ENCODE measurements around the gene NF1.
"Not testable (repeated sequence)": the region's sequence is repeated elsewhere in the genome, so short reads cannot be mapped to it uniquely, and the experiment has no call there.

NF1 gene

GRCh38 chr17:31158746-31159377, 64.1 kb downstream of the NF1 start:
- no peak overlapping the region for H3K4me3 ChIP-seq (ENCODE audit: low read length)
- TF ChIP-seq CTCF (conservative IDR thresholded peaks at IDR 0.05; ENCODE audit: low read depth, low read length) = no peak
- no peak for DNase-seq (ENCODE audit: low read depth)

- no peak overlapping the region for H3K4me3 ChIP-seq (ENCODE audit: low read length)
- TF ChIP-seq CTCF (conservative IDR thresholded peaks at IDR 0.05; ENCODE audit: low read depth, low read length) = no peak
- DNase-seq (ENCODE audit: low read depth) = no peak
Measured at GRCh38 chr17:31163091-31163781, 68.5 kb downstream of the NF1 start.

GRCh38 chr17:31167111-31167510, 72.3 kb downstream of the NF1 start:
- no peak for TF ChIP-seq CTCF (conservative IDR thresholded peaks at IDR 0.05; ENCODE audit: low read depth, low read length)
- no peak overlapping the region for H3K4me3 ChIP-seq (ENCODE audit: low read length)
- no peak for DNase-seq (ENCODE audit: low read depth)

- no peak for DNase-seq (ENCODE audit: low read depth)
- H3K4me3 ChIP-seq (ENCODE audit: low read length) = no peak overlapping the region
- no peak for TF ChIP-seq CTCF (conservative IDR thresholded peaks at IDR 0.05; ENCODE audit: low read depth, low read length)
Measured at GRCh38 chr17:31171701-31172100, 76.9 kb downstream of the NF1 start.

GRCh38 chr17:31172388-31172787, 77.6 kb downstream of the NF1 start:
- DNase-seq (ENCODE audit: low read depth) = no peak
- H3K4me3 ChIP-seq (ENCODE audit: low read length) = no peak overlapping the region
- TF ChIP-seq CTCF (conservative IDR thresholded peaks at IDR 0.05; ENCODE audit: low read depth, low read length) = no peak

- DNase-seq (ENCODE audit: low read depth) = no peak
- TF ChIP-seq CTCF (conservative IDR thresholded peaks at IDR 0.05; ENCODE audit: low read depth, low read length) = no peak
- no peak overlapping the region for H3K4me3 ChIP-seq (ENCODE audit: low read length)
Measured at GRCh38 chr17:31174215-31174614, 79.4 kb downstream of the NF1 start.

GRCh38 chr17:31175237-31175636, 80.5 kb downstream of the NF1 start:
- no peak for DNase-seq (ENCODE audit: low read depth)
- TF ChIP-seq CTCF (conservative IDR thresholded peaks at IDR 0.05; ENCODE audit: low read depth, low read length) = no peak
- H3K4me3 ChIP-seq (ENCODE audit: low read length) = no peak overlapping the region

- not testable (repeated sequence) for H3K4me3 ChIP-seq (ENCODE audit: low read length); DNase-seq (ENCODE audit: low read depth)
Measured at GRCh38 chr17:31176143-31176542, 81.4 kb downstream of the NF1 start.

- DNase-seq (ENCODE audit: low read depth); H3K4me3 ChIP-seq (ENCODE audit: low read length): not testable (repeated sequence)
Measured at GRCh38 chr17:31178951-31179350, 84.2 kb downstream of the NF1 start.
